Naive thymus-derived CD8-positive, alpha-beta T cell (primary cell): ENCODE data around the gene CPOX. TPM values are rescaled to one million over a fixed set of nuclear protein-coding genes. Genes with fewer than 3 reads are reported as not detected.

Experiments
- ATAC-seq, 2 donors: fragments of 150-1000 bp; cut with Tn5 transposase in 1 of 2; sonication (Bioruptor Pico), chemical (Tn5 transposase) in 1 of 2; 1 replicate in 1 of 2; 2 replicates in 1 of 2; pipeline ENCODE4 v1.10.0; 2021; ENCODE audit warnings: mild to moderate bottlenecking in 2 of 2, moderate library complexity in 2 of 2
- POLR2A ChIA-PET: fragments of 350-600 bp; sonication (Branson Sonifier 250); formaldehyde crosslinking; loops from one replicate; lab custom pipeline; 2021; ENCODE audit warnings: antibody characterized with exemption; lab: Charles Lee
- DNase-seq, 10 donors: peaks; one replicate each; pipeline versions ENCODE4 v3.0.0 to v3.0.0-alpha.2; 2020 to 2022
- H3K27ac Mint-ChIP-seq, 10 donors: one replicate each; pipeline ENCODE4 v1.8.0; 2020 to 2022; ENCODE audit warnings: mild to moderate bottlenecking in 10 of 10, mixed read lengths in 10 of 10, moderate library complexity in 4 of 10, inconsistent platforms in 1 of 10
- H3K27me3 Mint-ChIP-seq, 5 donors: one replicate each; pipeline ENCODE4 v1.8.0; 2021 to 2022; ENCODE audit warnings: mixed read lengths in 5 of 5
- H3K36me3 Mint-ChIP-seq, 3 donors: one replicate each; pipeline ENCODE4 v1.8.0; 2020 to 2022; ENCODE audit warnings: mixed read lengths in 3 of 3, mild to moderate bottlenecking in 2 of 3, inconsistent platforms in 1 of 3
- H3K4me1 Mint-ChIP-seq, 4 donors: one replicate each; pipeline ENCODE4 v1.8.0; 2021 to 2022; ENCODE audit warnings: mixed read lengths in 4 of 4
- H3K4me3 Mint-ChIP-seq, 10 donors: one replicate each; pipeline ENCODE4 v1.8.0; 2020 to 2022; ENCODE audit warnings: mild to moderate bottlenecking in 10 of 10, mixed read lengths in 10 of 10, moderate library complexity in 6 of 10, inconsistent platforms in 1 of 10
- H3K9me3 Mint-ChIP-seq, 9 donors: one replicate each; pipeline ENCODE4 v1.8.0; 2020 to 2022; ENCODE audit warnings: mixed read lengths in 9 of 9, mild to moderate bottlenecking in 3 of 9, inconsistent platforms in 1 of 9, moderate library complexity in 1 of 9
- polyA plus RNA-seq, 3 donors: library from polyadenylated mRNA; unstranded; fragments of 300-500 nt; fragmentation: Illumina TruSeq; gene quantifications; one replicate each; pipeline ENCODE4 v1.2.3, GENCODE V29; 2021
- total RNA-seq, 8 experiments: library from RNA in 2 of 8; stranded (reverse) in 2 of 8; gene quantifications; one replicate each; pipeline ENCODE4 v1.2.3 and lab custom pipeline; 2021 to 2026

CPOX gene
- total and polyA plus RNA-seq, 5 experiments from 2014 or later: 2.4 to 27.1 (median 3.4) TPM

DNA sequence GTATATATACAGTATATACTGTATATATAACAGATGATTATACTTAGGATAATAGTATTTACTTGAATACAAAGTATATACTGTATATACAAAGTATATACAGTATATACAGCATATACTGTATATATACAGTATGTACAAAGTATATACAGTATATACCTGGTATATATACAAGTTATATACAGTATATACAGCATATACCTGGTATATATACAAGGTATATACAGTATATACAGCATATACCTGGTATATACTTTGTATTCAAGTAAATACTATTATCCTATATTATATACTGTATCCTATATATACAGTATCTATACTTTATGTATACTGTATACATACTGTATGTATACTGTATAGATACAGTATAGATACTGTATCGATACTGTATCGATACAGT is 14.6 kb upstream of the CPOX start:
- Mint-ChIP-seq H3K4me3 (no peak overlapping the region), H3K36me3 (peaks cover 0 to 9% (median 8%) of the 10 kb centered on the region in 3 donors), H3K4me1 (peaks cover 0 to 2% (median 0%) of the 10 kb centered on the region in 4 donors), H3K27ac (no peak overlapping the region), H3K9me3 (peaks cover 0 to 24% (median 14%) of the 10 kb centered on the region in 9 donors), H3K27me3 (peaks cover 6 to 12% (median 11%) of the 10 kb centered on the region in 5 donors)
- ATAC-seq (no peak), DNase-seq (no peak)
- POLR2A ChIA-PET: no interaction called here

DNA sequence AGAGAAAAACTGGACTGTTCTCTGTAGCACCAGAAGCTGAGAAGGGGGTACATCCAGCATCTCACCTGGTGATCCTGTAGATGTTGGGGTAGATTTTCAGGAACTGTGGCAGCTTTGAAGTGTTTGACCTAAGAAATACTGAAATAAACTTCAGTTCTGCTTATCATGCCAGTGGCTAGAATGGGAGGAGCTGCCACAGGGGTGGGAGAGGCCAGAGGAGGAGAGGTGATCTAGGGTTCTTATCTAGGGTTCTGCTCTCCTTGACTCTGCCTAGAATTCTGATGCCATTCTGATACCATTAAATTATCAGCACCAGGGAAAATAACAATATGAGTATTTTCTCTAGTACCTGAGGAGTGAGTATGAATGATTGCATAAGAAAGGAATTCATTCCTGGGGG is 10.2 kb upstream of the CPOX start:
- peaks cover 0 to 4% (median 0%) of the 10 kb centered on the region in 3 donors for H3K36me3 Mint-ChIP-seq
- peaks cover 0 to 8% (median 0%) of the 10 kb centered on the region in 9 donors for H3K9me3 Mint-ChIP-seq
- H3K4me3 Mint-ChIP-seq: no peak overlapping the region
- no peaks in the 10 kb centered on the region for H3K4me1 Mint-ChIP-seq
- H3K27ac Mint-ChIP-seq: no peak overlapping the region
- H3K27me3 Mint-ChIP-seq: peaks cover 2 to 11% (median 6%) of the 10 kb centered on the region in 5 donors
- POLR2A ChIA-PET: no interaction called here
- DNase-seq (no peak), ATAC-seq (no peak)

DNA sequence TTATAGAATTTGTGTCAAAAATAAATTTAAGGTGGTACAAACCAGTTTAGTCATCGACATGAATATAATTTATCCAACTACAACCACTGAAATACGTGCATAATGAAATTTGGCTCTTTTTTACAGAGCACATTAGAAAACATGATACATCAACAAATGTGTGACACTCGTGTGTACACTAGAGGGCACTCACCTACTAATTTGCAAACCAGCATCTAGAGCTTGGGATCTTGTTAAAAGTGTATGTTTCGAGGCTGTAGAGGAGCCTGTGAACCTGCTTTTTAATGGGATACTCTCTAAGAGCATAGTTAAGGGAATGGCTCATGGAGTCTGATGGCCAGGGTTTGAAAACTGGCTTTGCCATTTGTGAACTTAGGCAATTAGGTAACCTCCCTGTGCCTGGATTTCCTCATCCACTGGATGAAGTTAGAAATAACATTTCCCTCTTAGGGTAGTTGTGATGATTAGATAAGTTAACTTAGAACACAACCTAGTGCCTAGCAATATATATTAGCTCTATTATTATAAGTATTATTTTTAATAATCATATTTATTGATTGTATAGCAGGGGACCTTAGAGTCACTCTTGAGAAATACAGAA is 8.8 kb upstream of the CPOX start:
- H3K27me3 Mint-ChIP-seq: peaks cover under 1 to 11% (median 7%) of the 10 kb centered on the region in 5 donors
- DNase-seq (peak in 4 of 10 donors; percentile 5 to 33 (median 10)), ATAC-seq (peak; percentile 51 to 65)
- H3K9me3 Mint-ChIP-seq: peaks cover 0 to 4% (median 0%) of the 10 kb centered on the region in 9 donors
- POLR2A ChIA-PET: no interaction called here
- no peak overlapping the region for H3K4me3 Mint-ChIP-seq
- H3K36me3 Mint-ChIP-seq: peaks cover 0 to under 1% (median 0%) of the 10 kb centered on the region in 3 donors
- H3K4me1 Mint-ChIP-seq: no peaks in the 10 kb centered on the region
- H3K27ac Mint-ChIP-seq: no peak overlapping the region

DNA sequence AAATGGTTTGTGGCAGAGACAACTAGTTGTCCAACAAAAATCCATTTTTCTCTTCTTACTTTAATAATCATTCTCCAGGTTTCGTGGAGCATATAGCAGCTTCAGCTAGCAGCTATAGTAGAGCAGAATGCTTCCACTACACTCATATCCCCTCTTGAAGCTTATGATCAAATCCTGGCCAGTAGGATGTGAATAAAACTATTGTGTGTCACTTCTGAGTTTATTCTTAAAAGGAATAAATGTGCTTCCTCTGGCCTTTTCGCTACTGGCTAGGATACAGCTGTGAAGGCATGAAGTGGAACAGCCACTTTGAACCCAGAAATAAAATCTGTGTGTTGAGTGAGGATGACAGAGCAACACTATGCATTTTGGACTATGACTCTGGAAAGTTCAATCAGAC is 7.8 kb upstream of the CPOX start:
- no peak for ATAC-seq
- H3K36me3 Mint-ChIP-seq: no peaks in the 10 kb centered on the region
- peaks cover 0 to 11% (median 5%) of the 10 kb centered on the region in 5 donors for H3K27me3 Mint-ChIP-seq
- H3K4me3 Mint-ChIP-seq: no peak overlapping the region
- no peak overlapping the region for H3K27ac Mint-ChIP-seq
- H3K4me1 Mint-ChIP-seq: peaks cover 0 to 2% (median 0%) of the 10 kb centered on the region in 4 donors
- POLR2A ChIA-PET: no interaction called here
- peaks cover 0 to 4% (median 0%) of the 10 kb centered on the region in 9 donors for H3K9me3 Mint-ChIP-seq
- no peak for DNase-seq

DNA sequence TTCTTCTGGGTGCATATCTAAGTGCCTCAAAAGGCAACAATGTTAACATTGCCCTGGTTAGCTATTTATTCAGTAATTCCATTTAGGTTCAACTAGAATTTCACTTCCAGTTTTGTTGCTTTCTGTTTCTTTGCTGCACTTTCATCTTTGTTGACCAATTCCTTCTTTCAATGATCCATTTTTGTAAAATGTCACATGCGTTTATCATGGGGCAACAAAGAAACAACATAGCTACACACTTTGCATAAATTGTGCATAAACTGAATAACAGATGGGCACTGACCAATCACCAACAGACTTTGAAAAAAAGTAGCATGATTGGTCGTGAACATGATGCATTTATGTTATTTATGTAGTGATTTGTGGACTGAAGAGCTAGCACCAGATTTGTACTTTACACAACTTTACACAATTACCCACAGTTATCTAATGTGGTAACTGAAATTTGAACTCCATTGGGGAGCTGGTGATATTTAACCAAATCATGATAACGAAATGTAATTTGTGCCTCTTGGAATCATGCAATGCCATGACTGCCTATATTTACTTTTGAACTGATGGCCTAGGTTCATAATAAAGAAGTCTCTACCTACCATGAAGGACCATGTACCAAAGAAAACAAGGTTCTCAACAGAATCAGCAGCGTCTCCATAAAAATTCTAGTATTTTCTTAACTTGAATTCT is 7.1 kb upstream of the CPOX start:
- H3K4me3 Mint-ChIP-seq: no peak overlapping the region
- peaks cover 0 to 11% (median 5%) of the 10 kb centered on the region in 5 donors for H3K27me3 Mint-ChIP-seq
- H3K36me3 Mint-ChIP-seq: no peaks in the 10 kb centered on the region
- no peak overlapping the region for H3K27ac Mint-ChIP-seq
- peaks cover 0 to 2% (median 0%) of the 10 kb centered on the region in 4 donors for H3K4me1 Mint-ChIP-seq
- H3K9me3 Mint-ChIP-seq: peaks cover 0 to 4% (median 0%) of the 10 kb centered on the region in 9 donors
- DNase-seq (no peak), ATAC-seq (no peak)
- POLR2A ChIA-PET: no interaction called here

DNA sequence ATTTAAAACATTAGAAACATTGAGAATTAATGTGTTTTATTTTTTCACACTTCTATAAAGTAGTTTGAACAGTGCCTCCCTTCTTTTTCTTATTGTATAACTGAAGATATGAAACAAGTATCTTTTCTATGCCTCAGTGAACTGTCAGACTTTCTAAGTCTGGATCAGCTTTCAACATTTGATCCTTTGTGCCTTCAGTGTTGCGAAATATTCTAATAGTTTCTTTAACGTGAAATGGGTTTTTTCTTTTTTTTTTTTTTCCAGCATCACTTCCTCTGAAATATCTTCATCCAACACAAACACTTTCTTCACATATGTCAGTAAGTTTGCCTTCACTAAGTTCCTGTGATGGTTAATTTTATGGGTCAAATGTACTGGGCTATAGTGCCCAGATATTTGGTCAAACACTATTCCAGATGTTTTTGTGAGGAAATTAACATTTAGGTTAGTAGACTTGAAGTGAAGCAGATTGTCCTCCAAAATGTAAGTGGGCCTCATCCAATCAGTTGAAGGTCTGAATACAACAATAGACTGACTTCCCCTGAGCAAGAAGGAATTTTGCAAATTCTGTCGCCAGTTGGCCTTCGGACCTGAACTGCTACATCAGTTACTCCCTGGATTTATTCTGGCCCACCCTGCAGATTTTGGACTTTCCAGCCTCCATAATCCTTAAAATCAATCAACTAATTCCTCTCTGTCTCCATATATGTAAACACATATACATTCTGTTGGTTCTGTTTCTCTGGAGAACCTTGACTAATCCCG is 6.4 kb upstream of the CPOX start:
- H3K36me3 Mint-ChIP-seq: no peaks in the 10 kb centered on the region
- DNase-seq: no peak
- POLR2A ChIA-PET: no interaction called here
- no peak for ATAC-seq
- H3K27ac Mint-ChIP-seq: no peak overlapping the region
- peaks cover 0 to 2% (median 0%) of the 10 kb centered on the region in 4 donors for H3K4me1 Mint-ChIP-seq
- H3K9me3 Mint-ChIP-seq: peaks cover 0 to 4% (median 0%) of the 10 kb centered on the region in 9 donors
- no peak overlapping the region for H3K4me3 Mint-ChIP-seq
- peaks cover 0 to 10% (median 5%) of the 10 kb centered on the region in 5 donors for H3K27me3 Mint-ChIP-seq

DNA sequence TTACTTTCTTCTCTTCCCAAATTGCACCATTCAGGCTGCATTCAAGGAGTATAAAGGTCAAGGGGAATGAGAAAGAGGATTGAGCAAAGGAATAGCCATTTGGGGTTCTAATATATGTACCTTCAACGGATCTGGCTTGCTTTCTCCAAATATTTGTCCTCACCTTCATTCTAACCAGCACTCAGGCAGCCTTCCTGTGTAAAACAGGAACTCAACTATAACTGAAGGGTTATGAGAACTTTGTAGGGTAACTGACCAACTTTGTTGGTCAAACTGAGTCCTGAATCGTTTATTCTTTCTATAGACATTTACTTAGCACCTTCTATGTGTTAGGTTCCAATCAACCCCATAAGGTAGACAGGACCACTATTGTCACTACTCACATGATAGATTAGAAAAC is 5.1 kb upstream of the CPOX start:
- H3K36me3 Mint-ChIP-seq: no peaks in the 10 kb centered on the region
- no peak for ATAC-seq
- H3K27me3 Mint-ChIP-seq: peaks cover 0 to 5% (median 0%) of the 10 kb centered on the region in 5 donors
- H3K27ac Mint-ChIP-seq: no peak overlapping the region
- H3K9me3 Mint-ChIP-seq: no peaks in the 10 kb centered on the region
- POLR2A ChIA-PET: no interaction called here
- peaks cover 5 to 12% (median 6%) of the 10 kb centered on the region in 4 donors for H3K4me1 Mint-ChIP-seq
- H3K4me3 Mint-ChIP-seq: no peak overlapping the region
- no peak for DNase-seq

DNA sequence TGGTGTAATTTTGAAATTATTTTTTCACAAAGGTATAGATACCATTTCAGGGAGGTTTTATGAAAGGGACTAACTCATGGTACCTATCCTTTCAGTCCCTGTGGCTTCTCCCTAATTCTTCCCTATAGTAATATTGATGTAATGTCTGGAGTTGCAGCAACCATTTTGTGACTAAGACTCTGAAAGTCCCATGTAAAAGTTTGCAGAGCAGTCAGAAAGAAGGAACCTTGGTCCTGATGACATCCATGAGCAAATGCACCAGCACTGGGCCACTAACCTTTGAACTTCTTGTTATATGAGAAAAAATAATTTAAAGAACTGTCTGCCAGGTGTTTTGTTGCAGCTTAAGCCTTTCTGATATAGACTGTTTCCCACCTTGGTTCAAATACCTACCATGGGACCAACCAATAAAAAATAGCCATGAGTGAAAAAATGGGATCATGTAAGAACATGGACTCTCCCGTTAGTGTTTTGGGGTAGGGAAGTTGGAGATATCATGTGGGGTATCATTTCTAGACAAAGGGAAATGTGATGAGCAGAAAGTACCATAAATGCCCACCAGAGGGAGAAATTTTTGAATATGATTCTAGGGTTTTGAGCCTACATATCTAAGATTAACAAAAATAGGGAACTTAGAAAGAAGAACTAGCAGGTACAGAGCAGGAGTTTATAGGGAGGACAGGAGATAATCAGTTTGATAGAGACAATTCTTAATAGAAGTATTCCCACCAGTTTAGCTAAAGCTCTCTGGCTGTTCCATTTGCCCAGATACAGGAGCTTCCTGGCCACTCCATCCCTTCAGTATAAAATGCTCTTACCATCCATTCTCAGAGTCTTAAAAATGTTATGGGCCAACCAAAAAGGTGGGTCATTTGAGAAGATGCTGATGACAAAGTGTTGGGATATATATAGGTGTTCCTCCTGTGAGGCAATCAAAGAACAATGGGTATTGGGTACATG is 3.4 kb upstream of the CPOX start:
- POLR2A ChIA-PET: no interaction called here
- Mint-ChIP-seq H3K4me3 (peak overlapping the region in 1 of 10 donors; percentile 15), H3K27ac (no peak overlapping the region), H3K36me3 (no peaks in the 10 kb centered on the region), H3K27me3 (peaks cover 0 to 5% (median 0%) of the 10 kb centered on the region in 5 donors), H3K9me3 (no peaks in the 10 kb centered on the region), H3K4me1 (peaks cover 11 to 24% (median 19%) of the 10 kb centered on the region in 4 donors)
- ATAC-seq: no peak
- peak in 4 of 10 donors; percentile 12 to 45 (median 42) for DNase-seq

DNA sequence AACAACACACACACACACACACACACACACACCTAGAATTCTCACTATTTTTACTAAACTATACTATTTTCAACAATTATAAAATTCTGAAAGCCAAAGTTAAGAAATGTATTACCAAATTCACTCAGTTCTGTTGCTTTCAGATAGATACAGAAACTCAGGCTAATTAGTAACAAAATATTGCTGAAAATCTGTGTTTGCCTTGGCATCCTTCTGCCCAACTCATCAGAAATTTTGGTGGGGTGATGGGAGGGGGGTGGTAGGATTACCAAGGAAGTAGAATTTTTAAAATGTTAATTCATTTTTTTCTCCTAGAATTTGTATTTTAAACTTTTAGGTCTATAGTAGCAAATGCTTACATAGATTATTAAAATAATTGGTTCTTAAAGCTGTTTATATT is 2.7 kb upstream of the CPOX start:
- peaks cover 0 to 1% (median 0%) of the 10 kb centered on the region in 3 donors for H3K36me3 Mint-ChIP-seq
- ATAC-seq: no peak
- no peak overlapping the region for H3K4me3 Mint-ChIP-seq
- peaks cover 11 to 30% (median 26%) of the 10 kb centered on the region in 4 donors for H3K4me1 Mint-ChIP-seq
- DNase-seq: no peak
- peaks cover 0 to 5% (median 0%) of the 10 kb centered on the region in 5 donors for H3K27me3 Mint-ChIP-seq
- H3K27ac Mint-ChIP-seq: no peak overlapping the region
- H3K9me3 Mint-ChIP-seq: no peaks in the 10 kb centered on the region
- POLR2A ChIA-PET: no interaction called here

DNA sequence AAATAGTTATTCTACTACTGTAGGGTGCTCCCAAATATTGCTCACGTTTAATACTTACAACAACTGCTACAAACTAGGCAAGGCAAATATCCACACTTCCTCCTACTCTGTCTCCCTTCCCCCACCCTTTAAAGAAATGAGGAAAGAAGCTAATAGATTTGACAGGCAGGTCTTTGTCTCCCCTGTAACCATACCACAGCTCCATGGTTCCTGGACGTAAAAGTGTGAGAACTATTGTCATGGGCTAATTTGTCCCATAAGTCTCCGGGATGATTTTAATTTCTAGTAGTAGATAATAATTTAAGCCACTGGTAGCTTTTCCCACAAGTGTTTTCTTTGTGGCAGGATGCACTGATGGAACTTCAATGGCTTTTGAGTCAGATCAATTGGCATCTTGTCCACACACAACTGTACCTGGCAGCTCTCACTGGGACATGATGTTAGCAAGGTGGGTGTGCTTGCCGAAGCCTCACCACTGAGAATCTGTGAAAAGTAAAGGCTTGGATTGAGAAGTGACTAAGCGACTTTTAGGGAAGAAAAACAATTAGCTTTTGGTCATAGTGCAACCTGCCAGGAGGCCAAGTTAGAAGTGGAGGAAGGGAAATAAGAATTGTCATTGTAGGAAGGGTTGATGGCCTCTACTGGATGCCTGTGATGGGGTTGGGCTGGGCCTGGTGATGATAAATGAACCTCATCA is 1.4 kb upstream of the CPOX start:
- peak overlapping the region; percentile 35 to 99 (median 76) for H3K4me3 Mint-ChIP-seq
- peaks cover 0 to 5% (median 0%) of the 10 kb centered on the region in 5 donors for H3K27me3 Mint-ChIP-seq
- ATAC-seq: no peak
- H3K4me1 Mint-ChIP-seq: peaks cover 11 to 37% (median 33%) of the 10 kb centered on the region in 4 donors
- POLR2A ChIA-PET: interaction anchor here (0.7 to 0.8 kb wide), 2 partner anchors 65 to 72 kb away, joined by 3 to 6 read pairs; partner anchors contain the start of gene CLDND1
- H3K27ac Mint-ChIP-seq: peak overlapping the region in 5 of 10 donors; percentile 32 to 74 (median 63)
- no peaks in the 10 kb centered on the region for H3K9me3 Mint-ChIP-seq
- H3K36me3 Mint-ChIP-seq: peaks cover 0 to 12% (median 0%) of the 10 kb centered on the region in 3 donors
- DNase-seq: no peak

DNA sequence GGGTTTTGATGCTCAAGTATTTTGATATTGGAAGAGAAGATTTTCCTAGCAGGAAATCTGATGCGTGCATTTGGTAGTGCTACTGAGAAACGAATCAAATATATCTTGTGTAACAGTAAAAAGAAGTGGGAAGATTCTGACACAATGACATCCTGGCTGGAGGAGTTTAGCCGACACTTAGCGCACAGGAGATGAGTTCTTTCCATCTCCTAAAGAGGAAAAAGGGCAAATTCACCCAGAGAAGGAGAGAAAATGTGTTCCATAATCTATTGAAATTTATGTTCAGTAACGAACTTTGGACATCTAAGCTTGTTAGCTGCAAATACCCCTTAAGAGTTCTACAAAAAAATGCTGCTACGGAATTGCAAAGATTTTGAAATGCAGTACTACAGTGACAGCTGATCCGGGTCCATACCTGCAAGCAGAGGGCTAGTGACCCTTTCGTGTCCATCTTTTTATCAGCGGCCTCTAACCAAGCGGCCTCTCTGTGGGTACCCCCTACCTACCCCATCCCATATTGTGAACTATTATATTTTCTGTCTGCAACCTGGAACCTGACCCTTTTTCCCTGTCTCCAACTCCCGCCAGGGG is 971 bp downstream of the CPOX start:
- no peak for DNase-seq
- Mint-ChIP-seq H3K36me3 (peaks cover 0 to 33% (median 0%) of the 10 kb centered on the region in 3 donors), H3K4me1 (peaks cover 16 to 47% (median 41%) of the 10 kb centered on the region in 4 donors), H3K9me3 (no peaks in the 10 kb centered on the region), H3K27me3 (no peaks in the 10 kb centered on the region), H3K4me3 (peak overlapping the region; percentile 85 to 95 (median 90)), H3K27ac (peak overlapping the region; percentile 20 to 94 (median 76))
- POLR2A ChIA-PET: interaction anchor here (0.6 to 1.8 kb wide), 3 partner anchors 27 to 69 kb away, joined by 4 to 17 read pairs (median 5); partner anchors contain the start of gene CLDND1
- ATAC-seq: no peak
